GM19035 (cell line): ENCODE results near the gene BMP8A.
A peak's percentile ranks its signal among the peaks of the same experiment; 100 is the strongest.
"Not testable (repeated sequence)": the region's sequence is repeated elsewhere in the genome, so short reads cannot be mapped to it uniquely, and the experiment has no call there.

Experiments used
- ATAC-seq: cut with Tn5 transposase; IDR thresholded peaks from one replicate; pipeline ENCODE4 v1.9.1; 2021; ENCODE audit not compliant: unreplicated experiment

The BMP8A gene

DNA sequence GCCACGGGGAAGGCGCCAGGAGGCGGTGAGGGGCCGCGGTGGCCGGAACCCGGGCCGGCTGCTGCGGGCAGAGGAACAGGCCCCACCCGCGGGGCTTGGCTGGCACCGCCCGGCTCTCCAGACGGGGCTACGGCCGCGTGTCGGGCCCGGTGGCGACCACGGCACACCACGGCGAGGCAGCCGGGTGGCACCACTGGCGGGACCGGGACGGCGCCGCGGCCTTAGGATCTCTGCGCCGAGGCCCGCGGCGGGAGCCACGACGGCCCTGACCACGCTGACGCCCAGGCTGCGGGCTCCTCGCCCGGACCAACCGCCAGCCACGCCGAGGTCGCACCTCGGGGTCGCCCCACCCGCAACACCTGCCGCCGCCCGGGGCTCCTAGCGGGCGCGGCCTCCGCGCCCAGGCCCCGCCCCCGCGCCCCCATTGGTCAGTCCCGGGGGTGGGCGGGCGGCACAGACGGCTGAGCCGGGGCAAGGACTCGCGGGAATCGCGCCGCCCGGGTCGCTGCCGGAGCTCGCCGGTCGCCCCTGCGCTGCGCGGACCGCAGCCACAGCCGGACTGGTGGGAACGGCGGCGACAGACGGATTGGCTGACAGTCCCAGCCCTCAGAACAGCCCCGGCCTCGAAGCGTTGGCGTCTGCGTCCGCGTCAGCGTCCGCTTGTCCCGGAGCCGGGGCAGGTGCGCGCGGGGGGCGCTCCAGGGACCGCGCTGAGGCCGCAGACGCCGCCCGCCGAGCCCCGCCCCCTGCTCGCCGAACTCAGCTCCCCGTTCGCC lies at the start of gene BMP8A:
Gene BMP8A, plus strand, starts transcription at position 491 of the 776 bp plus-strand sequence. CDS start 356 bp downstream, outside the sequence.
- ATAC-seq: peak; percentile 76

DNA sequence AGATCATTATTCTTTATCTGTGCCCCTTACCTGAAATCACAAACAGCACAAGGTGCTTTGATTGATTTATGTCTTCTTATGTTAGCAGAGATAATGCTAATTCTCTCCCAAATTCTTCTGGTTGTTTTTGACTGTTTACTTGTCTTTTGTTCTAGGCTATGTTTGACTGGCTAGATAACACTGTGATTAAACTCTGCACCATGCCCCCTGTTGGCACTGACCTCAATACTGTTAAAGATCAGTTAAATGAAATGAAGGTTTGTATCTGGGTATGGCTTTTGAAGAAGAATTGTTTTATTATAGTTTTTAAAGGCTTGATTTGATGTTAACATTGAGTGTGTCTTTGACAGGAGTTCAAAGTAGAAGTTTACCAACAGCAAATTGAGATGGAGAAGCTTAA lies 49.6 kb upstream of the BMP8A start:
- ATAC-seq: no peak

DNA sequence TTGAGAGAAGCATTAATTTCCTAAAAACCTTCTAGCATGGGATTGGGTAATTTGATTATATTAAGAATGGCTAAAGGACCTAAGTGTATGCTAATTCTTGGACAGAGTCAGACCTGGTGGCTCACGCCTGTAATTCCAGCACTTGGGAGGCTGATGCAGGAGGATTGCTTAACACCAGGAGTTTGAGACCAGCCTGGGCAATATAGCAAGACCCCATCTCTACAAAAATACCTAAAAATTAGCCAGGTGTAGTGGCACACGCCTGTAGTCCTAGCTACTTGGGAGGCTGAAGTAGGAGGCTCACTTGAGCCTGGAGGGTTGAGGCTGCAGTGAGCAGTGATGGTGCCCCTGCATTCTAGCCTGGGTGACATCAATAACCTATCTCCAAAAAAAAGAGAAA lies 45.9 kb upstream of the BMP8A start:
- no peak for ATAC-seq

DNA sequence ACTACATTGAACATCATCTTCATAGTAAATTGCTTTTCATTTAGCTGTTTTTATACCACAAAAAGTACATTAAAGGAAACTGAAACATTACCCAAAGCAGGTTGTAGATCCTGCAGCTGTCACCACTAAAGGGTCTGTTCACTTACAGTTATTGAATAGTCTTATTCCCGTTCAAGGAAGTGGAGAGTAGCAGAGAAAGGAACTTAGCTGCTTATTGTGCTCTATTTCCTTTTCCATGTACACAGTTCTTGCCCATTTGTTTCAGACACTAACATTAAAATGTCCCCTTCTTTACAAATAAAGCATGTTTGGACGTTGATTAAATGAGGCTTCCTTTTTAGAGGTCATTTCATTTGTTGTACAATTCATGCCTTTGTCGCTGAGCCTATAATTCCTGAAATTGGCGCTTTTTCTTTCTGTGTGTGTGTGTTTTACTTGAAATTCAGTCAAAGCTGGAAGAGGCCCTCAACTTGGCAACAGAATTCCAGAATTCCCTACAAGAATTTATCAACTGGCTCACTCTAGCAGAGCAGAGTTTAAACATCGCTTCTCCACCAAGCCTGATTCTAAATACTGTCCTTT lies 44.4 kb upstream of the BMP8A start:
- no peak for ATAC-seq

- ATAC-seq: not testable (repeated sequence)
Observed at GRCh38 chr1:39450041-39450440, 41.4 kb upstream of the BMP8A start.

- no peak for ATAC-seq
Observed at GRCh38 chr1:39450956-39451606, 40.4 kb upstream of the BMP8A start.

DNA sequence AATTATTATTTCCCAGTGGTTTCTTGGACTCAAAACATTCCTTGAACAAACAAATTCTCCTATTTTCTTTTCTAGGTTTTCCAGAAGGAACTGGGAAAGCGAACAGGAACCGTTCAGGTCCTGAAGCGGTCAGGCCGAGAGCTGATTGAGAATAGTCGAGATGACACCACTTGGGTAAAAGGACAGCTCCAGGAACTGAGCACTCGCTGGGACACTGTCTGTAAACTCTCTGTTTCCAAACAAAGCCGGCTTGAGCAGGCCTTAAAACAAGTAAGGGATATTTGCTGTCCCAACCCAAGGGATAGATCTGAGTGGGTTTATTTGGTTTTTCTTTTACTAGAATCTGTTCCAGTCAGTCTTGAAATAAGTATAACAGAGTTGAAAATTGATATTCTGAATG lies 39.4 kb upstream of the BMP8A start:
- ATAC-seq: no peak

DNA sequence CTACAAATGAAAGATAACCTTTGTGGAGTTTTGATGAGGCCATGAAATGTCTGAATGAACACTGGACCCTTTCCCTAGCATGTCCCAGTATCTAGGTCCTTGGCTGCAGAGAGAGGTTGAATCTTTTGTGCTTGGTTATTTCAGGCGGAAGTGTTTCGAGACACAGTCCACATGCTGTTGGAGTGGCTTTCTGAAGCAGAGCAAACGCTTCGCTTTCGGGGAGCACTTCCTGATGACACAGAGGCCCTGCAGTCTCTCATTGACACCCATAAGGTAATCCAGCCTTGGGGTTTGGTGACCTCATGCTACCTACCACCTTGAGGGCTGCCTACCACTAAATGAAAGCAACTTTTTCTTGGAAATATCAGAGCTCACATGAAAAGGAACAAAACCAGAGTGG lies 38.9 kb upstream of the BMP8A start:
- no peak for ATAC-seq

- ATAC-seq: no peak
Observed at GRCh38 chr1:39453603-39454002, 37.8 kb upstream of the BMP8A start.

DNA sequence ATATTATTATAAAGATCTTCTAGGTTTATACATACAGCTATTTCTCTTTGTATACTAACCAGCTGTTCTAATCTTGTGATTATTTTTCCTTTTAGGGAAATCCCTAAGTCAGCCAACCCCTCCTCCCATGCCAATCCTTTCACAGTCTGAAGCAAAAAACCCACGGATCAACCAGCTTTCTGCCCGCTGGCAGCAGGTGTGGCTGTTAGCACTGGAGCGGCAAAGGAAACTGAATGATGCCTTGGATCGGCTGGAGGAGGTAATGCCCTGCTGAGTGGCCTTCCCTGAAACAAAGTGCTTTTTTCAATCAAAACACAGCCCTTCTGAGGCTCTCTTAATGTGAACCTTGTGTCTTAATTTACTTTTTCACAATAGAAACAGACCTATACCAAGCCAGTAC lies 32.4 kb upstream of the BMP8A start:
- no peak for ATAC-seq

DNA sequence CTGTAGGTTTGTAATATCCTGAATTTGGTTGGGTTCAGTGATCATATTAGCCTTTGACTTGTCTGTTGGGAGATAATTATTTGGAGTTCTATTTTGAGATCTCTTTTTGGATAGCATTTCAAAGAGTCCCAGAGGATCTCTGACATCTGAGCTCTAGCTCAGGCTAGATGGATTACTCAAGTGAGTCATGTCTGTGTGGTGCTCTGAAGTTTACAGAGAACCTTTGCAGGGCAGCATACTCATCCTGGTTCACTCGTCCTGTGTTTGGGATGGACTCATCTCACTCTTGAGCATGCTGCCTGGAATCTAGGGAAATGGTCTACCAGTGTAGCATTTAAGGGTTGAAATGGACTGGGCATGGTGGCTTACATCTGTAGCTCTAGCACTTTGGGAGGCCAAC lies 29.4 kb upstream of the BMP8A start:
- no peak for ATAC-seq

DNA sequence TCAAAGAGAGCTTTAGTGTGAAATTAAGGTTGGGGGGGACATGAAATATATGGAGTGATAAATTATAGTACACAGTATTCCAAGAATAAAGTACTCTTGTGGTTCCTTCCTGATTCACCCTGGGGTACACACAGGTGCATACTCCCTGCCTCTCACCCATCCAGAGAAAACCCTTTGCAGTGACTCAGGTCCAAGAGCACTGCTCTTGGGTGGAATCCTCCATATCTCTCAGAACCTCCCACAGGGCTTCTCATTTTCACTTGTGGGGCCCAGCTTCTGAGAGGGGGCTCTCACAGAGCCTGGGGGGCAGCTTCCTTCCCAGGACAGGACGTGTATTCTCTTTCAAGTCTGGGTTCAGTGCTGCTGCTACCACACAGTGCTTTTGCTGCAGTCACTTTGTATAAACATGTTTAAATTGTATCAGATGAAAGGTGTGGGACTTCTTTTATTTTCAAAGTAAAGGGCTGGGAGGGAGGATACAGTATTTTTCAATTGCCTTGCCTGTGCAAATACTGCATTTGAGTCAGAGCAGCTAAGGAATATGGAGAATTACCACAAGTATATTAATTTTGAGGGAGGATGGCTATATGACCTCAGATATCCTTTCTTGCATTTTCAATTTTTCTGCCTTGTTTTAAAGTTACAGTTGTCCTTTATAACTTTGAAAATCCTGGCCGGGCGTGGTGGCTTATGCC lies 24.9 kb upstream of the BMP8A start:
- ATAC-seq: no peak

DNA sequence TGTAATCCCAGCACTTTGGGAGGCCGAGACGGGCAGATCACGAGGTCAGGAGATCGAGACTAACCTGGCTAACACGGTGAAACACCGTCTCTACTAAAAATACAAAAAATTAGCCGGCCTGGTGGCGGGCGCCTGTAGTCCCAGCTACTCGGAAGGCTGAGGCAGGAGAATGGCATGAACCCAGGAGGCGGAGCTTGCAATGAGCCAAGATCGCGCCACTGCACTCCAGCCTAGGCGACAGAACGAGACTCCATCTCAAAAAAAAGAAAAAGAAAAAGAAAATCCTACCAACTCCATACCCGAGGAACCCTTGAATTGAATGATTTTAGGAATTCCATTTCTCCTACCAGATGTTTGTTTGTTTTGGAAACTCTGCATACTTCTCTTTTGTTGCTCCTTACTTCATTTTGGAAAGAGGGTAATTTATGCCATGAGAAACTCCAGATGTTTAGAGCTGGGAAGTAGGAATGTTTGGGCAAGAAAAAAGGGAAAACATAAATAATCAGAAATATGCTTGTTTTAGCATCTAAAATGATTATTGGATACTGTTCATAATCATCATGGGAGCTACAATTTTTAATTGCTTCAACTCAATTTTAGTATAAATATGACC lies 24.2 kb upstream of the BMP8A start:
- ATAC-seq: not testable (repeated sequence)

DNA sequence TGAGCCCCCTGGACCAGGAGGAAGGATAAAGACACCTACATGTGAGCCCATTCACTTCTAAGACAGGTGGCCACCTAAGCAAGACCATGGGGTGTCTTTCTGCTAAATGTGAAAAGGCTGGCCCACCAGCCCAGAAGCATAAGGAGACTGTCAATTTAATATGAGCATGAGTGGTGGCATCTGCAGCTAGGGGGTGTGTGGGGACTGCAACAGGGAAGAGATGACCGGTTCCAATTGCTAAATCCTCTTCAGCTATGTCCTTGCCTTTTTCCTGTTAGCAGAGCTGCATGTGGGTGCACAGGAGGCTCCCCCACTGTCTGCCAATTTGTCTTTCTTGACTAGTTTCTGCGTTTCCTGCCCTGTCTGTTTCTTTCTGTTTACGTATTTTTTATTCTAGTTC lies 22.3 kb upstream of the BMP8A start:
- ATAC-seq: no peak

DNA sequence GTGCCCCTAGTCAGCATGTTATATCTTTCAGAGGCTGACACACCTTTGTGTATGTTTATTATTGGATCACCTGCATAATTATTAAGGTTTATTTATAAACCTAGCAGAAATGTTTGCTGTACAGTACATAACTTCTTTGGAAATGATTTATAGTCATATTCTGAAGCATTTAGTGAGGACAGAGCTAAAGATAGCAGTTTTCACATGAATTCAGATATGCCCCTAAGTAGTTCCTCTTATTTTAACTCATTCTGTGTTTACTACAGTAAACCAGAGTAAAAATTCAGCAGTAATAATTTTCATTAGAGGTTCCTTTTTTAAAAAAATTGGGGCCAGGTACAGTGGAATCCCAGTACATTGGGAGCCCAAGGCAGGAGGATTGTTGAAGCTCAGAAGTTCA lies 21.4 kb upstream of the BMP8A start:
- ATAC-seq: no peak

DNA sequence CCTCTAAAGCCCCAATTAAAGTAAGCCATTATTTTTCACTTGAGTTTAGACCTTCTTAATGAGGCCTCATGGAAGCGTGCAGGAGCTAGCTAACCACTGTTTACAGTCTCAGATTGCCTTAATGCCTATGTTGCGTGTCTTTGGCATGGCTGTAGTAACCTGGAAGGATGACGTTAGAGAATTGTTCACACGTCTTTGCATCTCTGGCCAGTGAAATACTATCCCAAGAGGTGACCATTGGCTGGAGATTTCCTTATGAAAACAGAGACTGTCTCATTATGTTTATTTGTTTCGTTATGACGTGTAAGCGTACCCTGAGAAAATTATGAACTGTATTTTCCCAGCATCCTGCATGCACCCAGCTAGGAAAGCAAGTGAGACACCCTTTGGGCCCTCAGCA lies 18.6 kb upstream of the BMP8A start:
- ATAC-seq: no peak

DNA sequence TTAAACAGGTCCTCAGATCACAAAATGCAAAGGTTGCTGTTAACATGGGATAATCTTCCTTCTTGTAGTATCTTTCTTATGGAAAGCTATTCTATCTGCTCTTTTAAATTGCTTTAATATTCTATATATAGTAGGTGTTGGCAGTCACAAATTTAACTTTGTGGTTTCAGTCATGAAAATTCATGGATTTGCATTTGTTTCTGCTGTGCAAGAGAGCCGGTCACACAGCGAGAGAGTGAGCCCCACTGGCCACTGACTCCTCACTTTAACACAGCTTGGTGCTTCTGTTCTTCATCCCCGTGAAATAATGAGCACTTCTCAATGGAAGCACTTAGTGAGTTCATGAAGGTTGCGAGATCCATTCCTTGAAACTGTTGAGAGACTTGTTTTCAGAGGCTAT lies 18.1 kb upstream of the BMP8A start:
- ATAC-seq: no peak

- ATAC-seq: no peak
Observed at GRCh38 chr1:39474810-39475209, 16.6 kb upstream of the BMP8A start.

- not testable (repeated sequence) for ATAC-seq
Observed at GRCh38 chr1:39475551-39475950, 15.9 kb upstream of the BMP8A start.

- no peak for ATAC-seq
Observed at GRCh38 chr1:39478126-39478915, 13.1 kb upstream of the BMP8A start.
